CD14-positive monocyte (primary cell): ENCODE data around the gene ADAM23. TPM values are rescaled to one million over a fixed set of nuclear protein-coding genes. Genes with fewer than 3 reads are reported as not detected.

Experiments
- DNase-seq, 3 donors: peaks; one replicate each; pipeline ENCODE4 v3.0.0-alpha.2; 2011 to 2022
- H2AFZ ChIP-seq: 2 replicates; pipeline ENCODE4 v1.6.0; 2012; ENCODE audit warnings: mild to moderate bottlenecking, low read depth, low read length, inconsistent platforms; ENCODE audit not compliant: insufficient read depth, poor library complexity, severe bottlenecking
- H3K27ac ChIP-seq, 2 donors: 1 replicate in 1 of 2; 2 replicates in 1 of 2; pipeline ENCODE4 v1.5.1; 2012 to 2013; ENCODE audit warnings: low read length in 2 of 2, control low read depth in 1 of 2, inconsistent platforms in 1 of 2, low read depth in 1 of 2, mild to moderate bottlenecking in 1 of 2
- H3K27me3 ChIP-seq, 2 donors: one replicate each; pipeline versions ENCODE4 v1.6.0 to v1.6.1; 2011 to 2013; ENCODE audit warnings: low read length in 2 of 2; ENCODE audit not compliant: control insufficient read depth in 2 of 2, insufficient read depth in 2 of 2
- H3K36me3 ChIP-seq, 2 donors: replicated peaks in 1 of 2; 1 replicate in 1 of 2; 2 replicates in 1 of 2; pipeline versions ENCODE4 v1.5.1 to v1.6.1; 2012 to 2013; ENCODE audit warnings: low read length in 2 of 2, control low read depth in 1 of 2, inconsistent platforms in 1 of 2, mild to moderate bottlenecking in 1 of 2; ENCODE audit not compliant: insufficient read depth in 2 of 2, control insufficient read depth in 1 of 2
- H3K4me1 ChIP-seq, 2 donors: 1 replicate in 1 of 2; 2 replicates in 1 of 2; pipeline versions ENCODE4 v1.5.1 to v1.6.1; 2012 to 2013; ENCODE audit warnings: low read length in 2 of 2, control low read depth in 1 of 2, inconsistent platforms in 1 of 2, mild to moderate bottlenecking in 1 of 2, moderate library complexity in 1 of 2; ENCODE audit not compliant: insufficient read depth in 2 of 2, control insufficient read depth in 1 of 2
- H3K4me2 ChIP-seq: replicated peaks from 2 replicates; pipeline ENCODE3; 2012; ENCODE audit warnings: low read length, moderate library complexity, mild to moderate bottlenecking; ENCODE audit not compliant: poor library complexity, severe bottlenecking; ENCODE audit errors: extremely low read depth
- H3K4me3 ChIP-seq, 3 experiments: fragments of 200-600 bp in 1 of 3; sonication (generic) in 1 of 3; replicated peaks in 1 of 3; 1 replicate in 2 of 3; 2 replicates in 1 of 3; pipeline ENCODE4 v1.5.1; 2011 to 2013; ENCODE audit warnings: low read length in 3 of 3, mild to moderate bottlenecking in 3 of 3, control low read depth in 2 of 3, low read depth in 2 of 3, inconsistent platforms in 1 of 3, moderate library complexity in 1 of 3
- H3K79me2 ChIP-seq: 2 replicates; pipeline ENCODE4 v1.6.0; 2012; ENCODE audit warnings: mild to moderate bottlenecking, control low read depth, inconsistent platforms, low read length, moderate library complexity; ENCODE audit not compliant: insufficient read depth
- H3K9ac ChIP-seq: 2 replicates; pipeline ENCODE4 v1.6.0; 2017; ENCODE audit warnings: low read length, mild to moderate bottlenecking; ENCODE audit not compliant: insufficient read depth, poor library complexity, severe bottlenecking
- H3K9me3 ChIP-seq, 2 donors: replicated peaks in 1 of 2; 1 replicate in 1 of 2; 2 replicates in 1 of 2; pipeline versions ENCODE4 v1.5.1 to v1.6.1; 2012 to 2013; ENCODE audit warnings: low read length in 2 of 2, control low read depth in 1 of 2; ENCODE audit not compliant: control insufficient read depth in 1 of 2, insufficient read depth in 1 of 2
- H4K20me1 ChIP-seq: 2 replicates; pipeline ENCODE4 v1.6.0; 2012; ENCODE audit warnings: mild to moderate bottlenecking, low read length, control low read depth, moderate library complexity; ENCODE audit not compliant: insufficient read depth
- H3K27ac Mint-ChIP-seq, 7 donors: one replicate each; pipeline ENCODE4 v1.8.0; 2020; ENCODE audit warnings: mild to moderate bottlenecking in 7 of 7, mixed read lengths in 7 of 7, moderate library complexity in 6 of 7, inconsistent platforms in 2 of 7
- H3K27me3 Mint-ChIP-seq, 3 donors: one replicate each; pipeline ENCODE4 v1.8.0; 2021 to 2022; ENCODE audit warnings: low read depth in 3 of 3, mild to moderate bottlenecking in 3 of 3, mixed read lengths in 3 of 3, moderate library complexity in 3 of 3, inconsistent platforms in 1 of 3
- H3K36me3 Mint-ChIP-seq, 2 donors: one replicate each; pipeline ENCODE4 v1.8.0; 2020; ENCODE audit warnings: mixed read lengths in 2 of 2, inconsistent platforms in 1 of 2, mild to moderate bottlenecking in 1 of 2
- H3K4me1 Mint-ChIP-seq: one replicate; pipeline ENCODE4 v1.8.0; 2020; ENCODE audit warnings: mild to moderate bottlenecking, mixed read lengths
- H3K4me3 Mint-ChIP-seq, 2 donors: one replicate each; pipeline ENCODE4 v1.8.0; 2020; ENCODE audit warnings: mild to moderate bottlenecking in 2 of 2, mixed read lengths in 2 of 2, moderate library complexity in 1 of 2
- H3K9me3 Mint-ChIP-seq, 7 donors: one replicate each; pipeline ENCODE4 v1.8.0; 2020 to 2022; ENCODE audit warnings: mixed read lengths in 7 of 7, mild to moderate bottlenecking in 6 of 7, moderate library complexity in 6 of 7, inconsistent platforms in 2 of 7
- CTCF ChIP-seq: fragments of 200-600 bp; IDR thresholded peaks from one replicate; pipeline ENCODE4 v1.8.0; 2022; ENCODE audit warnings: antibody characterized with exemption, mild to moderate bottlenecking
- WGBS: methylation state at CpG from one replicate; pipeline ENCODE4 v1.1.5; 2013; ENCODE audit warnings: missing lambda C conversion rate; ENCODE audit not compliant: insufficient coverage; 5-methylcytosine and 5-hydroxymethylcytosine counted together
- intact Hi-C, 2 donors: fragments of 100-400 bp; cut with micrococcal nuclease; formaldehyde crosslinking; loops; one replicate each; pipeline versions ENCODE4 v1.15.0 to v1.15.1; 2023
- polyA plus RNA-seq, 3 donors: library from polyadenylated mRNA; depleted of rRNA in 1 of 3; unstranded in 2 of 3; stranded (reverse) in 1 of 3; fragments of 300-500 nt in 2 of 3; fragments of >200 nt in 1 of 3; fragmentation: Illumina TruSeq in 2 of 3; gene quantifications; 1 replicate in 2 of 3; 2 replicates in 1 of 3; pipeline ENCODE4 v1.2.3, GENCODE V29; 2012 to 2021

The ADAM23 gene
- polyA plus RNA-seq, 3 donors: not detected

DNA sequence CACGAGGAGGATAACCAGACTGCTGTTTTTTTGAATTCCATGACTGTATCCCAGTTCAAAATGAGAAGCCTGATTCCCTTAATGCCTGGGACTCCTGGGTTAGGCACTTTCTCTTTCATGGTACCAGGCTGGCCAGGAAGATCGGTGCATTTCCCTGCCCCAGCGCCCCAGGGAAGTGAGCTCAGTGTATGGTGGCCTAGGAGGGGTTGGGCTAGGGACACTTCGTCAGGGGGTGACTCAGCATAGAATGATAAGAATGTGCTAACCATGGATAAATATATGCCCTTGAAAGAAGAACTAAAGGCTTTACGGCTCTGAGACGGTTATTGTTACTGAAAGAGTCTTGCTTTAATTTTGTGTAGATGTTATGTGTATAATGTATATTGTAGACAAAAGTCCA is 171.5 kb downstream of the ADAM23 start:
- Mint-ChIP-seq H3K27me3 (peaks cover 1 to 4% (median 2%) of the 10 kb centered on the region in 3 donors), H3K4me1 (peaks cover 3% of the 10 kb centered on the region), H3K4me3 (no peak overlapping the region), H3K27ac (no peak overlapping the region), H3K36me3 (no peaks in the 10 kb centered on the region), H3K9me3 (peaks cover 0 to 8% (median 0%) of the 10 kb centered on the region in 7 donors)
- Histone ChIP-seq H3K36me3 (no peaks in the 10 kb centered on the region), H3K9ac (no peak overlapping the region), H3K4me2 (no peak overlapping the region), H3K4me3 (no peak overlapping the region), H2AFZ (no peak overlapping the region), H3K79me2 (no peaks in the 10 kb centered on the region), H3K9me3 (no peaks in the 10 kb centered on the region), H3K27ac (no peak overlapping the region), H3K4me1 (peaks cover 0 to 4% of the 10 kb centered on the region in 2 donors), H4K20me1 (no peaks in the 10 kb centered on the region), H3K27me3 (no peaks in the 10 kb centered on the region)
- no peak for DNase-seq
- WGBS: 86% methylated on average over 5 of the region's 6 CpGs
- TF ChIP-seq CTCF: no peak
- intact Hi-C loops: no loop called here

- Histone ChIP-seq H3K9me3 (no peaks in the 10 kb centered on the region), H3K79me2 (no peaks in the 10 kb centered on the region), H3K4me3 (no peak overlapping the region), H3K36me3 (no peaks in the 10 kb centered on the region), H3K27ac (no peak overlapping the region), H2AFZ (no peak overlapping the region), H3K27me3 (no peaks in the 10 kb centered on the region), H3K4me2 (no peak overlapping the region), H3K4me1 (no peaks in the 10 kb centered on the region), H3K9ac (no peak overlapping the region), H4K20me1 (no peaks in the 10 kb centered on the region)
- Mint-ChIP-seq H3K27me3 (peaks cover 1 to 4% (median 2%) of the 10 kb centered on the region in 3 donors), H3K4me3 (no peak overlapping the region), H3K4me1 (no peaks in the 10 kb centered on the region), H3K27ac (no peak overlapping the region), H3K36me3 (no peaks in the 10 kb centered on the region), H3K9me3 (peaks cover 0 to 8% (median 0%) of the 10 kb centered on the region in 7 donors)
- DNase-seq: no peak
- no peak for TF ChIP-seq CTCF
- 89% methylated on average over 3 of the region's 7 CpGs for WGBS
- intact Hi-C loops: no loop called here
Measured at GRCh38 chr2:206615417-206616089, 172.2 kb downstream of the ADAM23 start.
